Glutamatergic neuron (in vitro differentiated cells): ENCODE data around the gene POLN. TPM values are rescaled to one million over a fixed set of nuclear protein-coding genes. Genes with fewer than 3 reads are reported as not detected.

ENCODE experiments used
- DNase-seq: peaks from one replicate; pipeline ENCODE4 v3.0.0; 2022
- H3K27ac Mint-ChIP-seq: one replicate; pipeline ENCODE4 v1.8.0; 2020; ENCODE audit warnings: mild to moderate bottlenecking, mixed read lengths, inconsistent platforms; ENCODE audit not compliant: unreplicated experiment
- H3K27me3 Mint-ChIP-seq: one replicate; pipeline ENCODE4 v1.8.0; 2020; ENCODE audit warnings: mild to moderate bottlenecking, moderate library complexity, mixed read lengths, inconsistent platforms; ENCODE audit not compliant: unreplicated experiment
- H3K36me3 Mint-ChIP-seq: one replicate; pipeline ENCODE4 v1.8.0; 2020; ENCODE audit warnings: mild to moderate bottlenecking, mixed read lengths, inconsistent platforms; ENCODE audit not compliant: unreplicated experiment
- H3K4me1 Mint-ChIP-seq: one replicate; pipeline ENCODE4 v1.8.0; 2020; ENCODE audit warnings: mild to moderate bottlenecking, low read depth, mixed read lengths, inconsistent platforms; ENCODE audit not compliant: unreplicated experiment
- H3K4me3 Mint-ChIP-seq: one replicate; pipeline ENCODE4 v1.8.0; 2020; ENCODE audit warnings: mild to moderate bottlenecking, mixed read lengths, inconsistent platforms; ENCODE audit not compliant: unreplicated experiment
- H3K9me3 Mint-ChIP-seq: one replicate; pipeline ENCODE4 v1.8.0; 2020; ENCODE audit warnings: mild to moderate bottlenecking, moderate library complexity, mixed read lengths, inconsistent platforms; ENCODE audit not compliant: unreplicated experiment
- long read RNA-seq: library from polyadenylated mRNA; unstranded; transcript quantifications from one replicate; pipeline ENCODE4 v2.0.0, GENCODE V29; 2020; ENCODE audit not compliant: unreplicated experiment
- total RNA-seq: library from RNA; stranded (reverse); fragmentation: NEBNext Ultra II Directional; extraction: Animal tissue kit (Norgen Biotek cat#: 25700); gene quantifications from one replicate; pipeline ENCODE4 v1.2.1, GENCODE V29; 2021; ENCODE audit not compliant: unreplicated experiment
- TF ChIP-seq, protein P1 (sequence below): fragments of 200-600 bp; sonication (generic); IDR thresholded peaks from one replicate; pipeline ENCODE4 v1.5.0; 2021; ENCODE audit not compliant: partially characterized antibody, unreplicated experiment

POLN gene
- 6.8 TPM for total RNA-seq
- long read RNA-seq = 0 reads

DNA sequence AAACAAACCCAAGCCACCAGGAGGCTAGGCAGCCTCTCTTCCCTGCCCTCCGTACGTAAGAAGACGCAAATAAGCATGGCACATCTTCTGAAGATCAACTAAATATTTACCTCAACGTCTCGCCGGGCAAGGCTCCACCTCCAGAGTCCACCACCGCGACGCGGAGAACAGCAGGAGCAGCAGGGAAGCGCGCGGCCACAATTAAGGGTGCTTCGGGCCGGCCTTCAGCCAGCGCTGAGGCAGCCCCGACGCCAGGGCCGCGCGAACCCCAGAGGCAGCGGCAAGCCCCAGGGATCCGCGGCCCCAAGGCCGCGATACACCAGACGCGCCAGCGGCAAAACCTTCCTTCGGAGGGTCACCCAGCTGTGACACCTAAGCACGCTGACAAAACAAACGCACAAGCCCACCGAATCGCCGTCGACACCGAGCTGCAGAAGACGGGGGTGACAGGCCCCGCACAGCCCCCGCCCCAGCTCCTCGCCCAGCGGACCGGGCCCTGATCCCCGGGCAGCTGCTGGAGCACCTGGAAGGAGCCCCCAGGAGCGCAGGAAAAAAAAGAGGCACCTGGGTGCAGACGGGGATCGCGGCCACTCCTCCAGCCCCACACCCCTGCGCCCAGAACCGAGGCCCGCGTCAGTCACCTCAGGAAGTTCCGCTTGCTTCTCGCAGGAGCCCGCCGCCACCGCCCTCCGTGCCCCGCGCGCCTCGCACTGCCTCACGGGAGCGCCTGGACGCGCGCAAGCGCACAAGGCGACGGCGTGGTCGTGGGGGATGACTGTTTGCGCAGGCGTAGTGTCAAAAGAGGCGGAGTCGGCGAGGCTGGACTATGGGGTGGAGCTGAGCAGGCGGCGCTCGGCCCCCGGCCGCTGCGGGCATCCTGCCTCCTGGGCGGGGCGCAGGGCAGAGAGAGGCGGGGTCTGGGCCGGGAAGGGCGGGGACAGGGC is at the start of gene POLN, which contains the start of gene HAUS3:
POLN (minus strand) TSS at position 712 of the 944 bp plus-strand sequence. CDS start 12,890 bp downstream, outside the sequence.
HAUS3 (minus strand) TSS at position 712 of the 944 bp plus-strand sequence. CDS start 1,175 bp downstream, outside the sequence.
- Mint-ChIP-seq H3K4me1 (peaks cover 21% of the 10 kb centered on the region), H3K27ac (peak within 1 kb of the TSS; percentile 43), H3K27me3 (no peaks in the 10 kb centered on the region), H3K4me3 (peak within 1 kb of the TSS; percentile 87), H3K9me3 (peaks cover 10% of the 10 kb centered on the region), H3K36me3 (no peaks in the 10 kb centered on the region)
- DNase-seq = peak; percentile 99
- TF ChIP-seq, protein P1, sequence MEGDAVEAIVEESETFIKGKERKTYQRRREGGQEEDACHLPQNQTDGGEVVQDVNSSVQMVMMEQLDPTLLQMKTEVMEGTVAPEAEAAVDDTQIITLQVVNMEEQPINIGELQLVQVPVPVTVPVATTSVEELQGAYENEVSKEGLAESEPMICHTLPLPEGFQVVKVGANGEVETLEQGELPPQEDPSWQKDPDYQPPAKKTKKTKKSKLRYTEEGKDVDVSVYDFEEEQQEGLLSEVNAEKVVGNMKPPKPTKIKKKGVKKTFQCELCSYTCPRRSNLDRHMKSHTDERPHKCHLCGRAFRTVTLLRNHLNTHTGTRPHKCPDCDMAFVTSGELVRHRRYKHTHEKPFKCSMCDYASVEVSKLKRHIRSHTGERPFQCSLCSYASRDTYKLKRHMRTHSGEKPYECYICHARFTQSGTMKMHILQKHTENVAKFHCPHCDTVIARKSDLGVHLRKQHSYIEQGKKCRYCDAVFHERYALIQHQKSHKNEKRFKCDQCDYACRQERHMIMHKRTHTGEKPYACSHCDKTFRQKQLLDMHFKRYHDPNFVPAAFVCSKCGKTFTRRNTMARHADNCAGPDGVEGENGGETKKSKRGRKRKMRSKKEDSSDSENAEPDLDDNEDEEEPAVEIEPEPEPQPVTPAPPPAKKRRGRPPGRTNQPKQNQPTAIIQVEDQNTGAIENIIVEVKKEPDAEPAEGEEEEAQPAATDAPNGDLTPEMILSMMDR = no peak

- no peak for DNase-seq
- H3K27ac Mint-ChIP-seq = no peak overlapping the region
- no peaks in the 10 kb centered on the region for H3K9me3 Mint-ChIP-seq
- H3K36me3 Mint-ChIP-seq = no peaks in the 10 kb centered on the region
- H3K4me1 Mint-ChIP-seq = peaks cover 15% of the 10 kb centered on the region
- H3K27me3 Mint-ChIP-seq = peaks cover 6% of the 10 kb centered on the region
- no peak overlapping the region for H3K4me3 Mint-ChIP-seq
- TF ChIP-seq, protein P1 = no peak
These were observed 49.2 kb upstream of the POLN start for GRCh38 chr4:2290974-2291704.

- H3K9me3 Mint-ChIP-seq = no peaks in the 10 kb centered on the region
- TF ChIP-seq, protein P1 = no peak
- no peak overlapping the region for H3K4me3 Mint-ChIP-seq
- no peak for DNase-seq
- no peak overlapping the region for H3K27ac Mint-ChIP-seq
- no peaks in the 10 kb centered on the region for H3K36me3 Mint-ChIP-seq
- peaks cover 6% of the 10 kb centered on the region for H3K27me3 Mint-ChIP-seq
- peaks cover 16% of the 10 kb centered on the region for H3K4me1 Mint-ChIP-seq
These were observed 48.6 kb upstream of the POLN start for GRCh38 chr4:2290488-2290887.

- Mint-ChIP-seq H3K9me3 (no peaks in the 10 kb centered on the region), H3K27me3 (peaks cover 8% of the 10 kb centered on the region), H3K4me3 (no peak overlapping the region), H3K36me3 (no peaks in the 10 kb centered on the region), H3K4me1 (peaks cover 18% of the 10 kb centered on the region), H3K27ac (no peak overlapping the region)
- no peak for DNase-seq
- TF ChIP-seq, protein P1 = no peak
These were observed 48.0 kb upstream of the POLN start for GRCh38 chr4:2289955-2290333.
